Measurements from ENCODE around the gene ATXN7L3.

The ATXN7L3 gene

GRCh38 chr17:44176671-44177501, 22.8 kb downstream of the ATXN7L3 start:
- no peaks in the 10 kb centered on the region for H3K27me3 ChIP-seq (ENCODE audit: insufficient read depth, low read length)
- no peaks in the 10 kb centered on the region for H3F3A ChIP-seq (ENCODE audit: insufficient read depth, low read length)
- H4K20me1 ChIP-seq (ENCODE audit: insufficient read depth, low read length): no peaks in the 10 kb centered on the region
- H3K79me2 ChIP-seq (ENCODE audit: insufficient read depth, low read length): no peaks in the 10 kb centered on the region
- no peaks in the 10 kb centered on the region for H3K9me3 ChIP-seq (ENCODE audit: low read length)
- H3K36me3 ChIP-seq (ENCODE audit: insufficient read depth, low read length): peaks cover 41% of the 10 kb centered on the region
- no peak overlapping the region for H3K4me2 ChIP-seq (ENCODE audit: low read length)
- no peak overlapping the region for H3K9ac ChIP-seq (ENCODE audit: low read length)
- TF ChIP-seq, protein P1, sequence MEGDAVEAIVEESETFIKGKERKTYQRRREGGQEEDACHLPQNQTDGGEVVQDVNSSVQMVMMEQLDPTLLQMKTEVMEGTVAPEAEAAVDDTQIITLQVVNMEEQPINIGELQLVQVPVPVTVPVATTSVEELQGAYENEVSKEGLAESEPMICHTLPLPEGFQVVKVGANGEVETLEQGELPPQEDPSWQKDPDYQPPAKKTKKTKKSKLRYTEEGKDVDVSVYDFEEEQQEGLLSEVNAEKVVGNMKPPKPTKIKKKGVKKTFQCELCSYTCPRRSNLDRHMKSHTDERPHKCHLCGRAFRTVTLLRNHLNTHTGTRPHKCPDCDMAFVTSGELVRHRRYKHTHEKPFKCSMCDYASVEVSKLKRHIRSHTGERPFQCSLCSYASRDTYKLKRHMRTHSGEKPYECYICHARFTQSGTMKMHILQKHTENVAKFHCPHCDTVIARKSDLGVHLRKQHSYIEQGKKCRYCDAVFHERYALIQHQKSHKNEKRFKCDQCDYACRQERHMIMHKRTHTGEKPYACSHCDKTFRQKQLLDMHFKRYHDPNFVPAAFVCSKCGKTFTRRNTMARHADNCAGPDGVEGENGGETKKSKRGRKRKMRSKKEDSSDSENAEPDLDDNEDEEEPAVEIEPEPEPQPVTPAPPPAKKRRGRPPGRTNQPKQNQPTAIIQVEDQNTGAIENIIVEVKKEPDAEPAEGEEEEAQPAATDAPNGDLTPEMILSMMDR (IDR thresholded peaks at IDR 0.05; ENCODE audit: low read length): no peak
- TF ChIP-seq EZH2 (IDR thresholded peaks at IDR 0.05; ENCODE audit: borderline replicate concordance, low read length): no peak
- no peak overlapping the region for H3K4me3 ChIP-seq (ENCODE audit: low read depth, low read length, poor library complexity, severe bottlenecking)
- no peak overlapping the region for H3K27ac ChIP-seq (ENCODE audit: low read depth, low read length, poor library complexity, severe bottlenecking)
- H3K9me2 ChIP-seq (ENCODE audit: low read depth, low read length): no peaks in the 10 kb centered on the region
- H2AFZ ChIP-seq (ENCODE audit: low read length): no peak overlapping the region
- H3K4me1 ChIP-seq (ENCODE audit: insufficient read depth, low read length, severe bottlenecking): no peaks in the 10 kb centered on the region

- TF ChIP-seq, protein P1 (IDR thresholded peaks at IDR 0.05; ENCODE audit: low read length): no peak
- TF ChIP-seq EZH2 (IDR thresholded peaks at IDR 0.05; ENCODE audit: borderline replicate concordance, low read length): no peak
- H3K27ac ChIP-seq (ENCODE audit: low read depth, low read length, poor library complexity, severe bottlenecking): no peak overlapping the region
Measured at GRCh38 chr17:44176257-44176656, 23.4 kb downstream of the ATXN7L3 start.

GRCh38 chr17:44174427-44174826, 25.3 kb downstream of the ATXN7L3 start:
- Histone ChIP-seq H3K4me1 (ENCODE audit: insufficient read depth, low read length, severe bottlenecking) (peaks cover 12% of the 10 kb centered on the region), H2AFZ (ENCODE audit: low read length) (no peak overlapping the region), H3K4me3 (ENCODE audit: low read depth, low read length, poor library complexity, severe bottlenecking) (no peak overlapping the region), H3K79me2 (ENCODE audit: insufficient read depth, low read length) (no peaks in the 10 kb centered on the region), H3K27ac (ENCODE audit: low read depth, low read length, poor library complexity, severe bottlenecking) (no peak overlapping the region), H3K9me2 (ENCODE audit: low read depth, low read length) (no peaks in the 10 kb centered on the region), H3K4me2 (ENCODE audit: low read length) (no peak overlapping the region), H3K36me3 (ENCODE audit: insufficient read depth, low read length) (peaks cover 36% of the 10 kb centered on the region), H3F3A (ENCODE audit: insufficient read depth, low read length) (no peaks in the 10 kb centered on the region), H3K9me3 (ENCODE audit: low read length) (no peaks in the 10 kb centered on the region), H3K9ac (ENCODE audit: low read length) (no peak overlapping the region), H4K20me1 (ENCODE audit: insufficient read depth, low read length) (no peaks in the 10 kb centered on the region), H3K27me3 (ENCODE audit: insufficient read depth, low read length) (no peaks in the 10 kb centered on the region)
- TF ChIP-seq, protein P1 (IDR thresholded peaks at IDR 0.05; ENCODE audit: low read length): no peak
- TF ChIP-seq EZH2 (IDR thresholded peaks at IDR 0.05; ENCODE audit: borderline replicate concordance, low read length): no peak

More at GRCh38 chr17:44176257-44176656, 23.4 kb downstream of the ATXN7L3 start:
- H3K79me2 ChIP-seq (ENCODE audit: insufficient read depth, low read length): no peaks in the 10 kb centered on the region
- H3K4me3 ChIP-seq (ENCODE audit: low read depth, low read length, poor library complexity, severe bottlenecking): no peak overlapping the region
- no peaks in the 10 kb centered on the region for H3K9me3 ChIP-seq (ENCODE audit: low read length)
- H3K36me3 ChIP-seq (ENCODE audit: insufficient read depth, low read length): peaks cover 36% of the 10 kb centered on the region
- H3K27me3 ChIP-seq (ENCODE audit: insufficient read depth, low read length): no peaks in the 10 kb centered on the region
- no peaks in the 10 kb centered on the region for H3K9me2 ChIP-seq (ENCODE audit: low read depth, low read length)
- no peaks in the 10 kb centered on the region for H4K20me1 ChIP-seq (ENCODE audit: insufficient read depth, low read length)
- H3K9ac ChIP-seq (ENCODE audit: low read length): no peak overlapping the region
- H3F3A ChIP-seq (ENCODE audit: insufficient read depth, low read length): no peaks in the 10 kb centered on the region
- H3K4me1 ChIP-seq (ENCODE audit: insufficient read depth, low read length, severe bottlenecking): no peaks in the 10 kb centered on the region
- H2AFZ ChIP-seq (ENCODE audit: low read length): no peak overlapping the region
- H3K4me2 ChIP-seq (ENCODE audit: low read length): no peak overlapping the region
